Measurements from ENCODE around the gene CENPF. TPM values are rescaled to one million over a fixed set of nuclear protein-coding genes. Genes with fewer than 3 reads are reported as not detected.
"Not testable (repeated sequence)": the region's sequence is repeated elsewhere in the genome, so short reads cannot be mapped to it uniquely, and the experiment has no call there.

Gene CENPF
- total RNA-seq, 4 donors from 2014 or later, result 2.5 to 7.0 (median 3.0) TPM

DNA sequence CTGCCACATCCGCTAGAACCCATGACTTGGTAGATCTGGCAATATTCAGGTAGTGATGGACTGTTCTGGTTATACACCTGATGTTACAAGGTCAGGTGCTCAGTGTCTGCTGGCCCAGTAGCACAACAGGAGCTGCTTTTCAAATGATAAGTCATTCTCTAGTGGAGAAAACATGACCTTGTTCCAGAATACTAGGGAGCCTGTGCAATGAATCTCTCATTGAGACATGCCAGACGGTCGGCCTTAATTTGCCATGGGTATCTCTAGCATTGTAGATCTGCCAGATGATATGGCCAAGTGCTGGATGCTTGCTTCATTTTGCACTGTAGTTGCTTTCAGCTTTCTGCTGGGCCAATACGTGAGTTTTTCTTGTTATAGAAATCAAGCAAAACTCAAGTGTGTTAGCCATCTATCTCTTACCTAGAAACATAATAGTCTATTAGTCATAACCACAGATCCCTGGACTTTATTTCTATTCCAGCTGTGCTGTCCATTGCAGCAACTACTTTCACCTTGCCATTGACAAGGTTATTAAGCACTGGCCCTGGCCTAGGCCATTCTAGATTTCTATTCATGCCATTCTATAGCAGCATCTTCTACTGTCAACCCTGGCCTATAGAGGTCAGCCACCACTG is 13.9 kb upstream of the CENPF start:
- 86 to 89% methylated on average over 4 of the region's 4 CpGs for WGBS, 2 donors

DNA sequence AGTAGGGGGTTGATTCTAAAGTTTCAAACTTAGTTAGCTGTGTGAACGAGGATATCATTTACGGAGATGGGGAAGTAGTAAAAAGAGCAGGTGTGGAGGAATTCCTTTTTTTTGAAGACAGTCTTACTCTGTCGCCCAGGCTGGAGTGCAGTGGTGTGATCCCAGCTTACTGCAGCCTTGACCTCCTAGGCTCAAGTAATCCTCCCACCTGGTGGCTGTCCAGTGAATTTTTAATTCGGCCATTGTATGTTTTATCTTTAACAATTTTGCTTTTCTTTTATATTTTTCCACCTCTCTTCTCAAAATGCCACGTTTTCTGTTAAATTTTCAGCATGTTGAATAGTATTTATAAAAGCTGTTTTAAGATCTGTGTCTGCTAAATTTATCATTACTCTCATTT is 12.3 kb upstream of the CENPF start:
- no peak overlapping the region for H3K4me3 ChIP-seq (ENCODE audit: low read depth, poor library complexity, severe bottlenecking)
- intact Hi-C loops (cut with DNase I; ENCODE audit: low total_unique reads), result no loop called here
- WGBS, 2 donors, result 90 to 91% methylated on average over 5 of the region's 5 CpGs
- TF ChIP-seq, protein P1, sequence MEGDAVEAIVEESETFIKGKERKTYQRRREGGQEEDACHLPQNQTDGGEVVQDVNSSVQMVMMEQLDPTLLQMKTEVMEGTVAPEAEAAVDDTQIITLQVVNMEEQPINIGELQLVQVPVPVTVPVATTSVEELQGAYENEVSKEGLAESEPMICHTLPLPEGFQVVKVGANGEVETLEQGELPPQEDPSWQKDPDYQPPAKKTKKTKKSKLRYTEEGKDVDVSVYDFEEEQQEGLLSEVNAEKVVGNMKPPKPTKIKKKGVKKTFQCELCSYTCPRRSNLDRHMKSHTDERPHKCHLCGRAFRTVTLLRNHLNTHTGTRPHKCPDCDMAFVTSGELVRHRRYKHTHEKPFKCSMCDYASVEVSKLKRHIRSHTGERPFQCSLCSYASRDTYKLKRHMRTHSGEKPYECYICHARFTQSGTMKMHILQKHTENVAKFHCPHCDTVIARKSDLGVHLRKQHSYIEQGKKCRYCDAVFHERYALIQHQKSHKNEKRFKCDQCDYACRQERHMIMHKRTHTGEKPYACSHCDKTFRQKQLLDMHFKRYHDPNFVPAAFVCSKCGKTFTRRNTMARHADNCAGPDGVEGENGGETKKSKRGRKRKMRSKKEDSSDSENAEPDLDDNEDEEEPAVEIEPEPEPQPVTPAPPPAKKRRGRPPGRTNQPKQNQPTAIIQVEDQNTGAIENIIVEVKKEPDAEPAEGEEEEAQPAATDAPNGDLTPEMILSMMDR (IDR thresholded peaks at IDR 0.05), result no peak
- no peak for TF ChIP-seq POLR2A (IDR thresholded peaks at IDR 0.05)
- DNase-seq (ENCODE audit: low spot score in 2 of 2), result no peak

More for the DNA sequence above, 13.9 kb upstream of the CENPF start:
- TF ChIP-seq, protein P1 (IDR thresholded peaks at IDR 0.05), result no peak
- TF ChIP-seq POLR2A (IDR thresholded peaks at IDR 0.05), result no peak
- DNase-seq (ENCODE audit: low spot score in 2 of 2), result no peak
- intact Hi-C loops (cut with DNase I; ENCODE audit: low total_unique reads), result no loop called here
- H3K4me3 ChIP-seq (ENCODE audit: low read depth, poor library complexity, severe bottlenecking), result no peak overlapping the region

GRCh38 chr1:214591918-214592317 is 11.1 kb upstream of the CENPF start:
- WGBS, 2 donors, result 81 to 87% methylated on average over 8 of the region's 8 CpGs

DNA sequence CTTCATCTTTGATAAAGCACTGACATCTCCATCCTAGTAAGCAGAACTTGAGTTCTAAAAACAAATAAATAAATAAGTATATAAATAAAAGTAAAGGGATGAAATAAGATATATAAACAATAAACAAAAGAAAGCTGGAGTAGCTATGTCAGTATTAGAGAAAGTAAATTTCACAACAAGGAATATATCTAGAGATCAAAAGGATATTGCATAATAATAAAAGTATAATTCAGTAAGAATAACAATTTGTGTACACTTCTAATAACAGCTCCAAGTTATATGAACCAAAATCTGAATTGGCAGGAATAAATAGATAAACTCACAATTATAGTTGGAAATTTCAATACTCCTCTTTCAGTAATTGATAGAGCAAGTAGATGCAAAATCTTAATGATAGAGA is 9.8 kb upstream of the CENPF start:
- intact Hi-C loops (cut with DNase I; ENCODE audit: low total_unique reads), result no loop called here
- H3K4me3 ChIP-seq (ENCODE audit: low read depth, poor library complexity, severe bottlenecking), result no peak overlapping the region
- TF ChIP-seq POLR2A (IDR thresholded peaks at IDR 0.05), result no peak
- TF ChIP-seq, protein P1 (IDR thresholded peaks at IDR 0.05), result no peak
- no peak for DNase-seq (ENCODE audit: low spot score in 2 of 2)

More at GRCh38 chr1:214591918-214592317, 11.1 kb upstream of the CENPF start:
- H3K4me3 ChIP-seq (ENCODE audit: low read depth, poor library complexity, severe bottlenecking); intact Hi-C loops (cut with DNase I; ENCODE audit: low total_unique reads); DNase-seq (ENCODE audit: low spot score in 2 of 2): not testable (repeated sequence)

DNA sequence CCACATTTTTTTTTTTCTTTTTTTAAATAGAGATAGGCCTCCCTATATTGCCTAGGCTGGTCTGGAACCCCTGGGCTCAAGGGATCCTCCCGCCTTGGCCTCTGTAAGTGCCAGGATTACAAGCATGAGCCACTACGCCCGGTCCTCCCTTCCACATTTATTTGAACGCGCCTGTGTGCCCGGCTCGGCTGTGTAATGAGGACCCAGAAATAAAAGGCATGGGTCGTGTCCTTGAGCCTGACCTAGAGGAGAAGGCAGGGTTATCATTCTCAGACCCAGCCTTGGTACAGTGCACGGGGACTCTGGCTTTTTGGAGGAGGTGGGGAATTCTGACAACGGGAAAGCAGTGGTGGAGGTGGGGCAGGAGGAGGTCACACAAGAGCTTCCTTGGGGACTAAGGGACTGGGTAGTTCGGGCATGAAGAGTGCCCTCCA is 841 bp downstream of the CENPF start:
- 2 to 4% methylated on average over 11 of the region's 11 CpGs for WGBS, 2 donors
- TF ChIP-seq, protein P1 (IDR thresholded peaks at IDR 0.05), result no peak
- no peak for TF ChIP-seq POLR2A (IDR thresholded peaks at IDR 0.05)
- intact Hi-C loops (cut with DNase I; ENCODE audit: low total_unique reads), result no loop called here
- peak overlapping the region; percentile 67 for H3K4me3 ChIP-seq (ENCODE audit: low read depth, poor library complexity, severe bottlenecking)
- DNase-seq (ENCODE audit: low spot score in 2 of 2), result no peak

- no peak for DNase-seq (ENCODE audit: low spot score in 2 of 2)
- intact Hi-C loops (cut with DNase I; ENCODE audit: low total_unique reads), result no loop called here
- H3K4me3 ChIP-seq (ENCODE audit: low read depth, poor library complexity, severe bottlenecking), result no peak overlapping the region
- no peak for TF ChIP-seq POLR2A (IDR thresholded peaks at IDR 0.05)
- TF ChIP-seq, protein P1 (IDR thresholded peaks at IDR 0.05), result no peak
These were observed 1.5 kb downstream of the CENPF start for GRCh38 chr1:214604523-214604922.

GRCh38 chr1:214605484-214605883 is 2.5 kb downstream of the CENPF start:
- 95 to 98% methylated on average over 16 to 32 of the region's 32 CpGs for WGBS, 2 donors
- H3K4me3 ChIP-seq (ENCODE audit: low read depth, poor library complexity, severe bottlenecking); DNase-seq (ENCODE audit: low spot score in 2 of 2); intact Hi-C loops (cut with DNase I; ENCODE audit: low total_unique reads): not testable (repeated sequence)

GRCh38 chr1:214605933-214606925 is 3.2 kb downstream of the CENPF start:
- WGBS, 2 donors, result 97 to 98% methylated on average over 26 to 59 of the region's 63 CpGs
- H3K4me3 ChIP-seq (ENCODE audit: low read depth, poor library complexity, severe bottlenecking); DNase-seq (ENCODE audit: low spot score in 2 of 2); intact Hi-C loops (cut with DNase I; ENCODE audit: low total_unique reads): not testable (repeated sequence)
